Measurements from ENCODE around the gene ASXL3.

Gene ASXL3

GRCh38 chr18:33729556-33729955 is 151.5 kb downstream of the ASXL3 start:
- DNase-seq (ENCODE audit: low read depth): no peak

DNA sequence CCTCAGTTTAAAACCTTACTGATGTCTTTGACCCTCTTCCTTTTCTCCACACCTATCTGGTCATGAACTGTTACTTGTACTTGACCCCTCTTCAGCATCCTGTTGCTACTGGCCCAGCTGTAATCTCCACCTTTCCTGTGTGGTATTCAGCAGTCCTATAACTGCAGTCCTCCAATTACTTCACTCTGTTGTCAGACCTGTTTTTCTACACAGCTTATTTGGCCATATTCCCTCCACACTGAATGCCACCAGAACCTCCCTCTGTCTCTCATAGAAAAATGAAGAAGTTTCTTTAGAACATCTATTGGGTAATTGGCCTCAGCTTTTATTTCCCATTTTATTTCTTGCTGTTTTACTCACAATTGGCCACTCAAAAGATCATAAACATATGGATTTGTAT is 155.4 kb downstream of the ASXL3 start:
- no peak for DNase-seq (ENCODE audit: low read depth)

DNA sequence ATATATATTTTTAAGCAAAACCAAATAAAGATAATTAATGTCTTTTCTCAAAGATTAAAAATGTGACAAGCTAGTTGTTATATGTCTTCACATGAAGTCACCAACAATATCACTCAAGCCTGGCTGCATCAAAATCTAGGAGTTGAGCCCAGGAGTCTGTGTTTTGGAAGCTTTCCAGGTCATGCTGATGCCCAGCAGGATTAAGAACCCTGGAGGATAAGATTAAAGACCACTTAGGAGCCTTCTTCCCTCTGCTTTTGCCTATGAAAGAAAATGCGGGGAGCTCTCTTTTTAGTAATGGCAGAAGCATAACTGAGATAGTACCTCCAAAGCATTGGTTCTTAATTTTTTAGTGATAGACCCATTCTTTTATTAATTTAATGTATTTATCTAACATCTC is 157.4 kb downstream of the ASXL3 start:
- DNase-seq (ENCODE audit: low read depth): no peak

- DNase-seq (ENCODE audit: low read depth): no peak
These were observed 163.7 kb downstream of the ASXL3 start for GRCh38 chr18:33741760-33742159.

DNA sequence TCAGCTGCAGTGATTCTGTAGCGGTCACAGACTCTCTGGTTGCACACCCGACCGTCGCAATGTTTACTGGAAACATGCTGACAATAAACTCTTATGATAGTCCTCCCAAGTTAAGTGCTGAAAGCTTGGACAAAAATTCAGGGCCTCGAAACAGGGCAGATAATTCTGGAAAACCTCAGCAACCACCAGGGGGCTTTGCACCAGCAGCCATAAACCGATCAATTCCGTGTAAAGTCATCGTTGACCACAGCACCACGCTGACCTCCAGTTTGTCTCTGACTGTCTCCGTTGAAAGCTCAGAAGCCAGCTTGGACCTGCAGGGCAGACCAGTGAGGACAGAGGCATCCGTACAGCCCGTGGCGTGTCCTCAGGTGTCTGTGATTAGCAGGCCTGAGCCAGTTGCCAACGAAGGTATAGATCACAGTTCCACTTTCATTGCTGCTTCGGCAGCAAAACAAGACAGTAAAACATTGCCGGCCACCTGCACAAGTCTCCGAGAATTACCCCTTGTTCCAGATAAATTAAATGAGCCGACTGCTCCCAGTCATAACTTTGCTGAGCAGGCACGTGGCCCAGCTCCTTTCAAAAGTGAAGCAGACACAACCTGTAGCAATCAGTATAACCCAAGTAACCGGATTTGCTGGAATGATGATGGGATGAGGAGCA is 166.1 kb downstream of the ASXL3 start:
- no peak for DNase-seq (ENCODE audit: low read depth)

DNA sequence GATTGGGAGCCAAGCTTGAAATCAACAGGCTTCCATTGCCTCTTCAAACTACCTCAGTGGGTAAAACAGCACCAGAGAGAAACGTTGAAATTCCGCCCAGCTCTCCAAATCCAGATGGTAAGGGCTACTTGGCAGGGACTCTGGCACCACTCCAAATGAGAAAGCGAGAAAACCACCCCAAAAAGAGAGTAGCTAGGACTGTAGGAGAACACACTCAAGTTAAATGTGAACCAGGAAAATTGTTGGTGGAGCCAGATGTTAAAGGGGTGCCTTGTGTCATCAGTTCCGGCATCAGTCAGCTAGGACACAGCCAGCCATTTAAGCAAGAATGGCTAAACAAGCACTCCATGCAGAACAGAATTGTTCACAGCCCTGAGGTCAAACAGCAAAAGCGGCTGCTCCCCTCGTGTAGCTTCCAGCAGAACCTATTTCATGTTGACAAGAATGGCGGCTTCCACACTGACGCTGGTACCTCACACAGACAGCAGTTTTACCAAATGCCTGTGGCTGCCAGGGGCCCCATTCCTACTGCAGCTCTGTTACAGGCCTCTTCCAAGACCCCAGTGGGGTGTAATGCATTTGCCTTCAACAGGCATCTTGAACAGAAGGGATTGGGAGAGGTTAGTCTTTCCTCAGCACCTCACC is 167.3 kb downstream of the ASXL3 start:
- no peak for DNase-seq (ENCODE audit: low read depth)

DNA sequence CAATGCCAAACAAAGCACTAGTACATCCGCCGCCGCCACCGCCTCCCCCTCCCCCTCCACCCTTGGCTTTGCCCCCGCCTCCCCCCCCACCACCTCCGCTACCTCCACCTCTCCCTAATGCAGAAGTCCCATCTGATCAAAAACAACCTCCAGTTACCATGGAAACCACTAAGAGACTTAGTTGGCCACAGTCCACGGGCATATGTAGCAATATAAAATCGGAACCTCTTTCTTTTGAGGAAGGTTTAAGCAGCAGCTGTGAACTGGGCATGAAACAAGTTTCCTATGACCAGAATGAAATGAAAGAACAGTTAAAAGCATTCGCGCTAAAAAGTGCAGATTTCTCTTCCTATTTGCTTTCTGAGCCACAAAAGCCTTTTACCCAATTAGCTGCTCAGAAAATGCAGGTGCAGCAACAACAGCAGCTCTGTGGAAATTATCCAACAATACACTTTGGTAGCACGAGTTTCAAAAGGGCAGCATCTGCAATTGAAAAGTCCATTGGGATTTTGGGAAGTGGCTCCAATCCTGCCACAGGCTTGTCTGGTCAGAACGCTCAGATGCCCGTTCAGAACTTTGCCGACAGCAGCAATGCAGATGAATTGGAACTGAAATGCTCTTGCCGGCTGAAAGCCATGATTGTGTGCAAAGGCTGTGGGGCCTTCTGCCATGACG is 168.0 kb downstream of the ASXL3 start:
- no peak for DNase-seq (ENCODE audit: low read depth)

GRCh38 chr18:33749834-33750233 is 171.8 kb downstream of the ASXL3 start:
- no peak for DNase-seq (ENCODE audit: low read depth)

GRCh38 chr18:33750366-33750765 is 172.3 kb downstream of the ASXL3 start:
- DNase-seq (ENCODE audit: low read depth): no peak

- DNase-seq (ENCODE audit: low read depth): no peak
These were observed 173.7 kb downstream of the ASXL3 start for GRCh38 chr18:33751613-33752221.

DNA sequence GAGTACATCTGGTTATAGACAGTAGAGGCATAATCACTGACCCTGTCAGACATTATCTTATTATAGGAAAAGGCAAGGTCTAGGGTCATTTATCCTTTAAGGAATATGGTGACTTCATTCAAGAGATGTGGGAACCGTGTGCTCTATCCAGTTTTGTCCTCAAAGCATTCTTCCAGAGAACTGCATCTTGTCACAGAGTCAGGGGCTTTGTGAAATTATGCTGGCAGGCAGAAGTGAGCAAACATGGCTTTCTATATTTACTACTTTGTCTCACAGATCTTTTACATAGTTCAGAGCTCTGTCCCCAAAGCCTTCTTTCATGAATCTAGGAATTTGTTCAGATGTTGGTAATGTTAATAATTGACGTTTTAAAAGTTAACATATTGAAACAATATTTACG is 177.4 kb downstream of the ASXL3 start:
- DNase-seq (ENCODE audit: low read depth): no peak

DNA sequence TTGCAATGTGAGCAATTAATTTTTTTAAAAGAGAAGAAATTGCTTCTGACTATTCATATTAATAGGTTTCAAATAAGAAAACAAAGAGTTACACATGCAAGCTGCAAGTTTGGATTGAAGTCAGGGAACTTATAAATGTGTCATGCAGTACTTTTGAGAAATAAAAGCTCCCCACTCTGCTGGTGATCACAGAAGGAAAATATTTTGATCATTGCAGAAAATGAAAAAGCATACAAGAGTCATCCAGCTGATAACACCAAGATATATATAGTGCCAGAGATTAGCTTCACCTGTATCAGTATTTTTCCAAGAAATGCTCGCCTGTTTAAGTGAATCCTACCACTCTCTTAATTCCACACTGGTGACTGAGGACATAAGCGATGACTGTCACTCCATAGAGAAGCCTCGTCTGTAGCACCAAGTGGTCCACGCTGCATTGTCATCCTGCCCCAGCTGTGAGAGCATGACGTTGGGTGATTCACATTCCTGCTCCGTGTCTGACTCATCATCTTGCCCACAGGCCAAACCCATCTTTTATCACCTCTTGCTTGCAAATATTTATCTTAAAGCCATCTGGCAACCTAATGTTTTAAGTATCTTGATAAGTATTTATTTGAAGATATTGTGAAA is 178.0 kb downstream of the ASXL3 start:
- DNase-seq (ENCODE audit: low read depth): no peak

DNA sequence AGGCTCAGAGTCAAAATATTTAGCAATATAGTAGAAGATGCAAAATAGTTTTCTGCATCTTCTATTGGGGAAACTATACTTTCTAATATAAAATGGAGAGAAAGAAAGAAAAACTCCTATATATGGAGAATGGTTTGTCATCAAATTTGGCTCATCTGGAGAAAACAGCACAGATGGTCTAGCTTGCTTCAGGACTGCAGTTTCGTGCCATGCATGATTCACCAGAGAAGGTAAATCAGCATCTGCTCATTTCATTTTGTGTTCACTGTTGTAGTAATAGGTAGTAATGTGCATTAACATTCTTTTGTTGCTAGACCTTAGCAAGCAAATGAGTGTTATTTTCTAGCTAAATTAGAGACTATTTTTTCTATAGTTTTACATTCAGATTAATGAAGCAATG is 179.0 kb downstream of the ASXL3 start:
- no peak for DNase-seq (ENCODE audit: low read depth)

- DNase-seq (ENCODE audit: low read depth): no peak
These were observed 183.3 kb downstream of the ASXL3 start for GRCh38 chr18:33761363-33761762.

GRCh38 chr18:33781429-33781828 is 203.4 kb downstream of the ASXL3 start:
- DNase-seq (ENCODE audit: low read depth): no peak
